HG02981 (cell line): ENCODE data around the gene COX19.
"Not testable (repeated sequence)": the region's sequence is repeated elsewhere in the genome, so short reads cannot be mapped to it uniquely, and the experiment has no call there.

ENCODE experiments used
- ATAC-seq: cut with Tn5 transposase; IDR thresholded peaks from one replicate; pipeline ENCODE4 v1.9.1; 2021; ENCODE audit warnings: mild to moderate bottlenecking, moderate library complexity; ENCODE audit not compliant: unreplicated experiment

The COX19 gene

DNA sequence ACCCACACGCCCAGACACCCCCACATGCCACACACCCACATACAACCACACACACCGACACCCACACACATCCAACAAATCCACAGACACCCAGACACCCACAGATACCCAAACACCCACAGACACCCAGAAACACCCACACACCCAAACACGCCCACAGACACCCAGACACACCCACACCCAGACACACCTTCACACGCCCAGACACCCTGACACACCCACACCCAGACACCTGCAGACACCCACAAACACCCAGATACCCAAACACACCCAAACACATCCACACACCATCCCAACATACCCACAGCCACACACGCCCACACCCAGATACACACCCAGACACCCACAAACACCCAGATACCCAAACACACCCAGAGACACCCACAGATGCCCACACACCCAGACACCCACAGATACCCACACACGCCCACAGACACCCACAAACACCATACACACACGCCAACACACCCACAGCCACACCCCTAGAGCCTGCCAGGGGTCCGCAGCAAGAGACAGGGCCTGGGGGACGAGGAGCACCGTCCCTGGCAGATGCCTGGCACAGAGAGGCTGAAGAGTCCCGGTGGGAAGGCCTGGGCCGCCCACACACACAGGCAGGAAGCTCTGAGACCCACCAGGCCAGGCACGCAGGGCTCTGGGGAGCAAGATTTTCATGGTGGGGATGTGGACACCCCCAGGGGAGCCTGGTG is 36.1 kb upstream of the COX19 start:
- ATAC-seq, result no peak

DNA sequence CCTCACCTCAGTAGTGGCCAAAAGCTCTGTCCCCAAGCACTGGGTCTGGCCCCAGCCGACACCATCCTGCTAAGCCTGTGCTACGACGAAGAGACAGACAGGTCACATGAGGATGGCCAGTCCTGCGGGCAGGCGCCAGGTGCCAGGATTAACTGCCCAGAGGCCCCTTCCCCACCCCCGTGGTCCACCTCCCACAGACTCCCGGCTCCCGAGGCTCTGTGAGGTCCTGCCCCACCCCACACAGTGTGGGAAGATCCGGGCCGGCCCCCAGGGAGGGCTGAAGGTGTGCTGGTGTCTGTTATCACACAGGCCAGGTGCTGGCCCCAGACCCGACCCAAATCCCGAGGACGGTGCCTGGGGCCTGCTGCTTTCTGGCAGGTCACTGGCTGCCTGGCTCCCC is 34.9 kb upstream of the COX19 start:
- ATAC-seq, result no peak

- ATAC-seq, result no peak
These were observed 34.4 kb upstream of the COX19 start for GRCh38 chr7:1009747-1010146.

- no peak for ATAC-seq
These were observed 33.5 kb upstream of the COX19 start for GRCh38 chr7:1008733-1009363.

- ATAC-seq, result no peak
These were observed 32.6 kb upstream of the COX19 start for GRCh38 chr7:1007901-1008300.

DNA sequence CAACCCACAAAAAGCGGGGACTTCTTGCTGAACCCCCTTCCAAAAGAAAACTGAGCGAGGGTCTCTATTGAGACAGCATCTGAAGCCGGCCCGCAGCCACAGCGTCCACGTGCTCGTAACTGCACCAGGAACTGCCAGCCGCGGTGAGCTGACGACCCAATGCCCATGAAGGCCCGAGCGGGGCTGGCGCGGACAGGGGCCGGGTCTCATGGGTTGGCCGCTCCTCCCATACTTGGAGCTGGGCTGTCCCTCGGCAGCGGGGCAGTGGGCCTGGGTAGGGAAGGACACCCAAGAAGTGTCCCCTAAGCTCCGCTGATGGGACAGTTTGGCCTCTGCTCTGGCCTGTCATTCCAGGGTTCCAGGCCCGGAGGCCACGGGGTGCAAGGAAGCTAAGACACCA is 30.0 kb upstream of the COX19 start:
- no peak for ATAC-seq

GRCh38 chr7:1004018-1004852 is 28.9 kb upstream of the COX19 start:
- ATAC-seq, result no peak

DNA sequence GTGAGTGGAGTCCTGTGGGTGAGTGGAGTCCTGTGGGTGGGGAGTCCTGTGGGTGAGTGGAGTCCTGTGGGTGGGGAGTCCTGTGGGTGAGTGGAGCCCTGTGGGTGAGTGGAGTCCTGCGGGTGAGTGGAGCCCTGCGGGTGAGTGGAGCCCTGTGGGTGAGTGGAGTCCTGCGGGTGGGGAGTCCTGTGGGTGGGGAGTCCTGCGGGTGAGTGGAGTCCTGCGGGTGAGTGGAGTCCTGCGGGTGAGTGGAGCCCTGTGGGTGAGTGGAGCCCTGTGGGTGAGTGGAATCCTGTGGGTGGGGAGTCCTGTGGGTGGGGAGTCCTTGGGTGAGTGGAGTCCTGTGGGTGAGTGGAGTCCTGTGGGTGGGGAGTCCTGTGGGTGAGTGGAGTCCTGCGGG is 27.1 kb upstream of the COX19 start:
- not testable (repeated sequence) for ATAC-seq

GRCh38 chr7:1002026-1002425 is 26.7 kb upstream of the COX19 start:
- ATAC-seq, result not testable (repeated sequence)

GRCh38 chr7:1001069-1001770 is 25.9 kb upstream of the COX19 start:
- not testable (repeated sequence) for ATAC-seq

GRCh38 chr7:999941-1000935 is 24.9 kb upstream of the COX19 start:
- no peak for ATAC-seq

GRCh38 chr7:999149-999879 is 24.0 kb upstream of the COX19 start:
- ATAC-seq, result no peak

DNA sequence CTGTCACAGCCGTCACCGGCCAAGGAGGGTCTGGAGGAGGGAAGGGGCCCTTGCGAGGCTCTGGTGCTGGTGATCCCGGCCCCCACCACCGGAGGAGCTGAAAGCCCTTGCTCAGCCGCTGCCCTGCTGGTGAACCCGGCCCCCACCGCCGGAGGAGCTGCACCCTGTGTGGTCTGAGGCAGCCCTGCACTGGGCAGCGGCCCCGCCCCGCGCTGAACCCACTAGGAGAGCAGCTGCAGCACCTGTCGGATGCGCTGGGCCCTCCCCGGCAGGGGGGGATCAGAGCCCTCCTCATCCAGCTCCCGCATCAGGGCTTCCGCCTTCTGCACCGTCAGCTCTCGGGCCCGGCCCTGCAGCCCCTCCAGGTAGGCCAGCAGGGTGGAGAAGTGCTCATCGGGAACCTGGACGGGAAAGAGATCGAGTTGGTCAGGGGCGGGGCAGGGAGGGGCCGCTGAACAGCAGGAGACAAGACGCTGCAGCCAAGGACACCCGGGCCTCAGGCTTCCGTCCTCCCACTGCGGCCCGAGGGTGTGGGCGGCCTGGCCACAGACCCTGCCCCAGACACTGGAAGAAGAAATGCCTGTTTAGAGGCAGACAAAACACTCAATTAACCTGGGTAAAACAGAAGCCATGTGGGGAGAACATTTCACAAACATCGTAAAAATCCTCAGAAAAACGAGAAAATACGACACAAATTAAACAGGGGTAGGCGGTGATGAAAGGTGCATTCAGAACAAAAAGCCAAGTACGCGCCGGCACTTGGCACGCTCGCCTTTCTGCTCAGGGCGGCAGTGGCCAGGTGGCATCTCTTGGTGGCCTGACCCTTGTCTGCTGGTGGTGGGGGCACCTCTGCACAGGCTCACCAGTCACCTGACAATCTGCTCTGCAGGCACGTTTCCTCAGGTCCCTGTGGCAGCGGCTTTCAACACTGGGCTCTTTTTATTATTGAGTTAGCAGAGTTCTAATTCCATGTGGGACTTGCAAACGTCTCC is 22.4 kb upstream of the COX19 start:
- ATAC-seq, result no peak

GRCh38 chr7:996079-996872 is 20.9 kb upstream of the COX19 start:
- no peak for ATAC-seq

DNA sequence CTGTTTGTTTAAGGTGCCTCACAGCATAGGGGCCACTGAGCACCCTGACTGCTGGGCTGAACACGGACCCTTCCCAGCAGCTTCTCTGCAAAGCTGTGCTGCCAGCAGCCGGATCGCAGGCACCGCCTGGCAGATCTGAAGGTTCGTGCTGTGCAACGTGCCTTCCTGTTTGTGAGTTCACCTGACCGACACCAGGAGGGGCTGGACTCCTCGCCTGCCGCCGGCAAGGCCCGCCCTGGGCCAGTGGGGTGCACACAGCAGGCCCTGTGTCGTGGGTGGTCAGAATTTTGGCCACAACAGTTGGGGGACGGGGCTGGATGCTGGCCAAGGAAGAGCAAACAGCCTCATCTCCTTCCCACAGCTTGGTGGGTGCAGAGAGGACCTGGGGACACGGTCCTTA is 20.2 kb upstream of the COX19 start:
- ATAC-seq, result no peak

DNA sequence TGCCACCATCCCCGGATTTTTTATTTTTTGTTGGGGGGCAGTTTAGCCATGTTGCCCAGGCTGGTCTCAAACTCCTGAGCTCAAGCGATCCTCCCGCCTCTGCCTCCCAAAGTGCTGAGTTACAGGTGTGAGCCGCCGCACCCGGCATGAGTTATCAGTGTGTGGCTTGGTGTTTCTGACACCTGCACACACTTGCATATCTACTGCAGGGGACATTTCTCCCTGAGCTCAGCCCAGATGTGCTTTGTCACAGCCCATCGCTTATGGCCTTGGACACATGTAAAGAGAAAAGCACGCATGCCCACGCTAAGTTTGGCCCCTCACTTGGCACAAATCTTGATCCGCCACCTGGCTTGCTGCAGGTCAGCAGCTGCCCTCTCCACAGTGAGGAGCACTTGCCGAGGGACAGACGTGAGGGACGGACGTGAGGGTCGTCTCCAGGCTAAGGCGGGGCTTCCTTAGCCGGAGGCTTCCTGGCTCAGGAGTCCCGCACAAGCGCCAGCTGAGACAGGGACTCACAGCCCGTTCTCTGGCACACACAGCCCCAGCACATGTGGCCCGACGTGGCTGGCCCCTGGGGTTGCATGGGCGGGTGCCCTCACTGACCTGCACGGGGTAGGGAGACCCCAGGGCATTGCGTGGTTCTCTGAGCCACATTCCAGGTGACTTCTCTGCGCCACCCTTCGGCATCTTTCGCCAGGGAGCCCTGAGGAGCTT is 19.4 kb upstream of the COX19 start:
- no peak for ATAC-seq
